ENCODE measurements around the gene HDAC1.

- TF ChIP-seq POLR2A (IDR thresholded peaks at IDR 0.05; ENCODE audit: low read length) (no peak), GATA1 (IDR thresholded peaks at IDR 0.05; ENCODE audit: low read depth, low read length) (no peak)
Observed at GRCh38 chr1:32303997-32304622, 12.2 kb downstream of the HDAC1 start.

Data from erythroblast (primary cell).